Left ventricle myocardium inferior (tissue), 1 donor: ENCODE measurements around the gene NPTXR. TPM values are rescaled to one million over a fixed set of nuclear protein-coding genes. Genes with fewer than 3 reads are reported as not detected.

Experiments
- DNase-seq: peaks from one replicate; pipeline ENCODE4 v3.0.0-alpha.2; 2020
- H3K27ac ChIP-seq: fragments of 200-600 bp; replicated peaks from 2 replicates; pipeline ENCODE4 v1.8.0; 2021
- H3K27me3 ChIP-seq: fragments of 200-600 bp; 2 replicates; pipeline ENCODE4 v1.8.0; 2021; ENCODE audit warnings: low read depth
- H3K36me3 ChIP-seq: fragments of 200-600 bp; 2 replicates; pipeline ENCODE4 v1.8.0; 2021
- H3K4me1 ChIP-seq: fragments of 200-600 bp; 2 replicates; pipeline ENCODE4 v1.8.0; 2021
- H3K4me3 ChIP-seq: fragments of 200-600 bp; 2 replicates; pipeline ENCODE4 v1.8.0; 2021; ENCODE audit warnings: mild to moderate bottlenecking, moderate library complexity
- H3K9me3 ChIP-seq: fragments of 200-600 bp; replicated peaks from 2 replicates; pipeline ENCODE4 v1.8.0; 2021
- CTCF ChIP-seq: fragments of 200-600 bp; IDR thresholded peaks from 2 replicates; pipeline ENCODE4 v1.8.0; 2021; ENCODE audit warnings: antibody characterized with exemption, mild to moderate bottlenecking, borderline replicate concordance
- intact Hi-C: fragments of 100-400 bp; cut with micrococcal nuclease; formaldehyde crosslinking; loops from one replicate; pipeline ENCODE4 v1.11.0; 2022
- total RNA-seq: library from RNA; stranded (reverse); fragmentation: NEBNext Ultra II Directional; extraction: Animal tissue kit (Norgen Biotek cat#: 25700); gene quantifications from one replicate; pipeline ENCODE4 v1.2.1, GENCODE V29; 2021
- donor health status: DM: no; HTN: yes; CAD: no; lungs with severe emphysema.

Gene NPTXR
- total RNA-seq, 1 donor from 2014 or later = 23.3 TPM

GRCh38 chr22:38853196-38853651, 9.4 kb upstream of the NPTXR start:
- no peak for DNase-seq
- Histone ChIP-seq H3K4me3 (no peak overlapping the region), H3K27ac (no peak overlapping the region), H3K36me3 (no peaks in the 10 kb centered on the region), H3K27me3 (peaks cover 9% of the 10 kb centered on the region), H3K4me1 (no peaks in the 10 kb centered on the region), H3K9me3 (no peaks in the 10 kb centered on the region)
- TF ChIP-seq CTCF = no peak
- intact Hi-C loops = no loop called here

GRCh38 chr22:38852522-38852921, 8.7 kb upstream of the NPTXR start:
- Histone ChIP-seq H3K9me3 (no peaks in the 10 kb centered on the region), H3K27me3 (peaks cover 13% of the 10 kb centered on the region), H3K4me1 (no peaks in the 10 kb centered on the region), H3K27ac (no peak overlapping the region), H3K36me3 (no peaks in the 10 kb centered on the region), H3K4me3 (no peak overlapping the region)
- intact Hi-C loops = no loop called here
- no peak for TF ChIP-seq CTCF
- no peak for DNase-seq

GRCh38 chr22:38850941-38851849, 7.4 kb upstream of the NPTXR start:
- H3K4me1 ChIP-seq = no peaks in the 10 kb centered on the region
- no peak overlapping the region for H3K4me3 ChIP-seq
- no peaks in the 10 kb centered on the region for H3K9me3 ChIP-seq
- intact Hi-C loops = no loop called here
- no peak for DNase-seq
- H3K27ac ChIP-seq = no peak overlapping the region
- peaks cover 13% of the 10 kb centered on the region for H3K27me3 ChIP-seq
- no peaks in the 10 kb centered on the region for H3K36me3 ChIP-seq
- no peak for TF ChIP-seq CTCF

- intact Hi-C loops = no loop called here
Observed at GRCh38 chr22:38850399-38850798, 6.6 kb upstream of the NPTXR start.

GRCh38 chr22:38849811-38850210, 6.0 kb upstream of the NPTXR start:
- Histone ChIP-seq H3K9me3 (no peaks in the 10 kb centered on the region), H3K36me3 (no peaks in the 10 kb centered on the region), H3K27ac (no peak overlapping the region), H3K4me1 (no peaks in the 10 kb centered on the region), H3K4me3 (no peak overlapping the region), H3K27me3 (peaks cover 13% of the 10 kb centered on the region)
- intact Hi-C loops = no loop called here
- no peak for DNase-seq
- no peak for TF ChIP-seq CTCF

More at GRCh38 chr22:38850399-38850798, 6.6 kb upstream of the NPTXR start:
- Histone ChIP-seq H3K36me3 (no peaks in the 10 kb centered on the region), H3K27ac (no peak overlapping the region), H3K4me1 (no peaks in the 10 kb centered on the region), H3K9me3 (no peaks in the 10 kb centered on the region), H3K4me3 (no peak overlapping the region), H3K27me3 (peaks cover 13% of the 10 kb centered on the region)
- no peak for DNase-seq
- no peak for TF ChIP-seq CTCF
